ENCODE data around the gene CLCA4. TPM values are rescaled to one million over a fixed set of nuclear protein-coding genes. Genes with fewer than 3 reads are reported as not detected.

Gene CLCA4
- total RNA-seq, 1 donor from 2014 or later, result not detected

GRCh38 chr1:86557739-86558138, 10.9 kb downstream of the CLCA4 start:
- no peaks in the 10 kb centered on the region for H3K4me1 ChIP-seq (ENCODE audit: control insufficient read depth in 3 of 3, insufficient read depth in 3 of 3, low read length in 3 of 3)
- no peak overlapping the region for H3K4me3 ChIP-seq (ENCODE audit: low read length in 3 of 3)
- H3K9me3 ChIP-seq (ENCODE audit: control insufficient read depth in 3 of 3, low read length in 3 of 3), result peaks cover 0 to 3% (median 3%) of the 10 kb centered on the region in 3 donors
- no peak overlapping the region for H3K9ac ChIP-seq (ENCODE audit: low read depth in 1 of 3, low read length in 3 of 3)
- H3K27ac ChIP-seq (ENCODE audit: low read depth, low read length), result no peak overlapping the region
- no peaks in the 10 kb centered on the region for H3K36me3 ChIP-seq (ENCODE audit: control insufficient read depth in 3 of 3, insufficient read depth in 3 of 3, low read length in 3 of 3)
- no peaks in the 10 kb centered on the region for H3K27me3 ChIP-seq (ENCODE audit: control insufficient read depth in 3 of 3, insufficient read depth in 3 of 3, low read length in 3 of 3)

GRCh38 chr1:86563849-86564248, 17.0 kb downstream of the CLCA4 start:
- no peak overlapping the region for H3K4me3 ChIP-seq (ENCODE audit: low read length in 3 of 3)
- no peak overlapping the region for H3K27ac ChIP-seq (ENCODE audit: low read depth, low read length)
- no peaks in the 10 kb centered on the region for H3K4me1 ChIP-seq (ENCODE audit: control insufficient read depth in 3 of 3, insufficient read depth in 3 of 3, low read length in 3 of 3)
- no peaks in the 10 kb centered on the region for H3K27me3 ChIP-seq (ENCODE audit: control insufficient read depth in 3 of 3, insufficient read depth in 3 of 3, low read length in 3 of 3)
- H3K9ac ChIP-seq (ENCODE audit: low read depth in 1 of 3, low read length in 3 of 3), result no peak overlapping the region
- no peaks in the 10 kb centered on the region for H3K36me3 ChIP-seq (ENCODE audit: control insufficient read depth in 3 of 3, insufficient read depth in 3 of 3, low read length in 3 of 3)
- H3K9me3 ChIP-seq (ENCODE audit: control insufficient read depth in 3 of 3, low read length in 3 of 3), result no peaks in the 10 kb centered on the region

- Histone ChIP-seq H3K4me3 (ENCODE audit: low read length in 3 of 3) (no peak overlapping the region), H3K9ac (ENCODE audit: low read depth in 1 of 3, low read length in 3 of 3) (no peak overlapping the region), H3K4me1 (ENCODE audit: control insufficient read depth in 3 of 3, insufficient read depth in 3 of 3, low read length in 3 of 3) (no peaks in the 10 kb centered on the region), H3K27ac (ENCODE audit: low read depth, low read length) (no peak overlapping the region), H3K36me3 (ENCODE audit: control insufficient read depth in 3 of 3, insufficient read depth in 3 of 3, low read length in 3 of 3) (no peaks in the 10 kb centered on the region), H3K27me3 (ENCODE audit: control insufficient read depth in 3 of 3, insufficient read depth in 3 of 3, low read length in 3 of 3) (no peaks in the 10 kb centered on the region), H3K9me3 (ENCODE audit: control insufficient read depth in 3 of 3, low read length in 3 of 3) (no peaks in the 10 kb centered on the region)
These were observed 20.5 kb downstream of the CLCA4 start for GRCh38 chr1:86567341-86567740.

GRCh38 chr1:86567878-86568277, 21.0 kb downstream of the CLCA4 start:
- Histone ChIP-seq H3K36me3 (ENCODE audit: control insufficient read depth in 3 of 3, insufficient read depth in 3 of 3, low read length in 3 of 3) (no peaks in the 10 kb centered on the region), H3K27me3 (ENCODE audit: control insufficient read depth in 3 of 3, insufficient read depth in 3 of 3, low read length in 3 of 3) (no peaks in the 10 kb centered on the region), H3K4me3 (ENCODE audit: low read length in 3 of 3) (no peak overlapping the region), H3K9ac (ENCODE audit: low read depth in 1 of 3, low read length in 3 of 3) (no peak overlapping the region), H3K9me3 (ENCODE audit: control insufficient read depth in 3 of 3, low read length in 3 of 3) (no peaks in the 10 kb centered on the region), H3K27ac (ENCODE audit: low read depth, low read length) (no peak overlapping the region), H3K4me1 (ENCODE audit: control insufficient read depth in 3 of 3, insufficient read depth in 3 of 3, low read length in 3 of 3) (no peaks in the 10 kb centered on the region)

- H3K4me1 ChIP-seq (ENCODE audit: control insufficient read depth in 3 of 3, insufficient read depth in 3 of 3, low read length in 3 of 3), result no peaks in the 10 kb centered on the region
- no peaks in the 10 kb centered on the region for H3K9me3 ChIP-seq (ENCODE audit: control insufficient read depth in 3 of 3, low read length in 3 of 3)
- H3K27ac ChIP-seq (ENCODE audit: low read depth, low read length), result no peak overlapping the region
- no peaks in the 10 kb centered on the region for H3K36me3 ChIP-seq (ENCODE audit: control insufficient read depth in 3 of 3, insufficient read depth in 3 of 3, low read length in 3 of 3)
- H3K9ac ChIP-seq (ENCODE audit: low read depth in 1 of 3, low read length in 3 of 3), result no peak overlapping the region
- no peak overlapping the region for H3K4me3 ChIP-seq (ENCODE audit: low read length in 3 of 3)
- no peaks in the 10 kb centered on the region for H3K27me3 ChIP-seq (ENCODE audit: control insufficient read depth in 3 of 3, insufficient read depth in 3 of 3, low read length in 3 of 3)
These were observed 27.0 kb downstream of the CLCA4 start for GRCh38 chr1:86573763-86574484.

- no peaks in the 10 kb centered on the region for H3K36me3 ChIP-seq (ENCODE audit: control insufficient read depth in 3 of 3, insufficient read depth in 3 of 3, low read length in 3 of 3)
- no peak overlapping the region for H3K27ac ChIP-seq (ENCODE audit: low read depth, low read length)
- no peaks in the 10 kb centered on the region for H3K9me3 ChIP-seq (ENCODE audit: control insufficient read depth in 3 of 3, low read length in 3 of 3)
- no peak overlapping the region for H3K9ac ChIP-seq (ENCODE audit: low read depth in 1 of 3, low read length in 3 of 3)
- no peaks in the 10 kb centered on the region for H3K27me3 ChIP-seq (ENCODE audit: control insufficient read depth in 3 of 3, insufficient read depth in 3 of 3, low read length in 3 of 3)
- no peak overlapping the region for H3K4me3 ChIP-seq (ENCODE audit: low read length in 3 of 3)
- H3K4me1 ChIP-seq (ENCODE audit: control insufficient read depth in 3 of 3, insufficient read depth in 3 of 3, low read length in 3 of 3), result no peaks in the 10 kb centered on the region
These were observed 34.4 kb downstream of the CLCA4 start for GRCh38 chr1:86581231-86581630.

- no peak overlapping the region for H3K4me3 ChIP-seq (ENCODE audit: low read length in 3 of 3)
- no peaks in the 10 kb centered on the region for H3K9me3 ChIP-seq (ENCODE audit: control insufficient read depth in 3 of 3, low read length in 3 of 3)
- H3K4me1 ChIP-seq (ENCODE audit: control insufficient read depth in 3 of 3, insufficient read depth in 3 of 3, low read length in 3 of 3), result no peaks in the 10 kb centered on the region
- H3K9ac ChIP-seq (ENCODE audit: low read depth in 1 of 3, low read length in 3 of 3), result no peak overlapping the region
- H3K27ac ChIP-seq (ENCODE audit: low read depth, low read length), result no peak overlapping the region
- no peaks in the 10 kb centered on the region for H3K36me3 ChIP-seq (ENCODE audit: control insufficient read depth in 3 of 3, insufficient read depth in 3 of 3, low read length in 3 of 3)
- no peaks in the 10 kb centered on the region for H3K27me3 ChIP-seq (ENCODE audit: control insufficient read depth in 3 of 3, insufficient read depth in 3 of 3, low read length in 3 of 3)
These were observed 35.3 kb downstream of the CLCA4 start for GRCh38 chr1:86582161-86582560.

GRCh38 chr1:86583032-86583431, 36.2 kb downstream of the CLCA4 start:
- Histone ChIP-seq H3K36me3 (ENCODE audit: control insufficient read depth in 3 of 3, insufficient read depth in 3 of 3, low read length in 3 of 3) (no peaks in the 10 kb centered on the region), H3K9me3 (ENCODE audit: control insufficient read depth in 3 of 3, low read length in 3 of 3) (no peaks in the 10 kb centered on the region), H3K27me3 (ENCODE audit: control insufficient read depth in 3 of 3, insufficient read depth in 3 of 3, low read length in 3 of 3) (no peaks in the 10 kb centered on the region), H3K27ac (ENCODE audit: low read depth, low read length) (no peak overlapping the region), H3K9ac (ENCODE audit: low read depth in 1 of 3, low read length in 3 of 3) (no peak overlapping the region), H3K4me1 (ENCODE audit: control insufficient read depth in 3 of 3, insufficient read depth in 3 of 3, low read length in 3 of 3) (no peaks in the 10 kb centered on the region), H3K4me3 (ENCODE audit: low read length in 3 of 3) (no peak overlapping the region)

GRCh38 chr1:86583593-86583992, 36.7 kb downstream of the CLCA4 start:
- Histone ChIP-seq H3K36me3 (ENCODE audit: control insufficient read depth in 3 of 3, insufficient read depth in 3 of 3, low read length in 3 of 3) (no peaks in the 10 kb centered on the region), H3K9me3 (ENCODE audit: control insufficient read depth in 3 of 3, low read length in 3 of 3) (no peaks in the 10 kb centered on the region), H3K27ac (ENCODE audit: low read depth, low read length) (no peak overlapping the region), H3K4me3 (ENCODE audit: low read length in 3 of 3) (no peak overlapping the region), H3K9ac (ENCODE audit: low read depth in 1 of 3, low read length in 3 of 3) (no peak overlapping the region), H3K27me3 (ENCODE audit: control insufficient read depth in 3 of 3, insufficient read depth in 3 of 3, low read length in 3 of 3) (no peaks in the 10 kb centered on the region), H3K4me1 (ENCODE audit: control insufficient read depth in 3 of 3, insufficient read depth in 3 of 3, low read length in 3 of 3) (no peaks in the 10 kb centered on the region)

- H3K4me1 ChIP-seq (ENCODE audit: control insufficient read depth in 3 of 3, insufficient read depth in 3 of 3, low read length in 3 of 3), result no peaks in the 10 kb centered on the region
- H3K27ac ChIP-seq (ENCODE audit: low read depth, low read length), result no peak overlapping the region
- no peaks in the 10 kb centered on the region for H3K27me3 ChIP-seq (ENCODE audit: control insufficient read depth in 3 of 3, insufficient read depth in 3 of 3, low read length in 3 of 3)
- no peaks in the 10 kb centered on the region for H3K36me3 ChIP-seq (ENCODE audit: control insufficient read depth in 3 of 3, insufficient read depth in 3 of 3, low read length in 3 of 3)
- H3K9me3 ChIP-seq (ENCODE audit: control insufficient read depth in 3 of 3, low read length in 3 of 3), result peaks cover 0 to 7% (median 2%) of the 10 kb centered on the region in 3 donors
- H3K4me3 ChIP-seq (ENCODE audit: low read length in 3 of 3), result no peak overlapping the region
- H3K9ac ChIP-seq (ENCODE audit: low read depth in 1 of 3, low read length in 3 of 3), result no peak overlapping the region
These were observed 47.4 kb downstream of the CLCA4 start for GRCh38 chr1:86594284-86594770.
